Measurements from ENCODE around the gene CCDC9B.

- TF ChIP-seq CTCF (IDR thresholded peaks at IDR 0.05), result no peak
- no peak for TF ChIP-seq POLR2A (IDR thresholded peaks at IDR 0.05)
Observed at GRCh38 chr15:40328751-40329150, 12.0 kb downstream of the CCDC9B start.

Data from esophagus squamous epithelium (tissue), 4 donors.